ENCODE measurements around the gene ESR2.
"Not testable (repeated sequence)": the region's sequence is repeated elsewhere in the genome, so short reads cannot be mapped to it uniquely, and the experiment has no call there.

The ESR2 gene

GRCh38 chr14:64196056-64196455, 98.1 kb downstream of the ESR2 start:
- DNase-seq = no peak

- DNase-seq = no peak
Observed at GRCh38 chr14:64195199-64195598, 99.0 kb downstream of the ESR2 start.

DNA sequence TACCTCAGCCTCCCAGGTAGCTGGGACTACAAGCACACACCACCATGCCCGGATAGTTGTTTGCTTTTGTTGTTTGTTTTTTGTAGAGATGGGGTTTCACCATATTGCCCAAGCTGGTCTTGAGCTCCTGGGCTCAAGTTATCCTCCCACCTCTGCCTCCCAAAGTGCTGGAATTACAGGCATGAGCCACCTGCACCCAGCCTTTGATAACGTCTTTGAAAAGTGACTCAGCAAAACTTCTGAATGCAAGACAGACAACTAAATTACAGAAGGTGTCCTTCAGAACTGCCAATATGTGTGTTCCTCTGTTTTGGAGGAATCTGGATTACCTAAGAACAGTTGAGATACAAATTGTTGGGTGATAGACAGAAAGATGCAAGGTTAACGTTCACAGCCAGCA, 99.8 kb downstream of the ESR2 start:
- DNase-seq = no peak

DNA sequence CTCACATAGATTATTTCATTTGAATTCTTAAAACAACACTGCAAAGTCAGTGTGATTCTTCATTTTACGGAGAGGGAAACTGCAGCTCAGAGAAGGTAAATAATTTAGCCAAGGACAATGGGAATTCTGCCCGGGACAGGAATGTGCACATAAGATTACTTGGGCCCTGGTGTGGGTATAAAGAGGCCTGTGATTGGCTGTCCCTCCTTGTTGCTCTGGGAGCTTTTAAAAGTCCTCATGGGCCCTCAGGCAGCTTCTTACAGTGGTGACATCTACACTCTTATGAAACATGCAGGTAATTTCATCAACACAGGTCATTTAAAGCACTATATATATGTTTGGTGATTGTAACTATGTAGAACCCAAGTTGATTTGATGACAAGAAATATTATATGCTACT, 100.3 kb downstream of the ESR2 start:
- DNase-seq = no peak

- DNase-seq = no peak
Observed at GRCh38 chr14:64191756-64192155, 102.4 kb downstream of the ESR2 start.

GRCh38 chr14:64190974-64191502, 103.1 kb downstream of the ESR2 start:
- DNase-seq = no peak

GRCh38 chr14:64187331-64187730, 106.8 kb downstream of the ESR2 start:
- no peak for DNase-seq

GRCh38 chr14:64186231-64187129, 107.7 kb downstream of the ESR2 start:
- DNase-seq = no peak

GRCh38 chr14:64185184-64185583, 109.0 kb downstream of the ESR2 start:
- DNase-seq = no peak

DNA sequence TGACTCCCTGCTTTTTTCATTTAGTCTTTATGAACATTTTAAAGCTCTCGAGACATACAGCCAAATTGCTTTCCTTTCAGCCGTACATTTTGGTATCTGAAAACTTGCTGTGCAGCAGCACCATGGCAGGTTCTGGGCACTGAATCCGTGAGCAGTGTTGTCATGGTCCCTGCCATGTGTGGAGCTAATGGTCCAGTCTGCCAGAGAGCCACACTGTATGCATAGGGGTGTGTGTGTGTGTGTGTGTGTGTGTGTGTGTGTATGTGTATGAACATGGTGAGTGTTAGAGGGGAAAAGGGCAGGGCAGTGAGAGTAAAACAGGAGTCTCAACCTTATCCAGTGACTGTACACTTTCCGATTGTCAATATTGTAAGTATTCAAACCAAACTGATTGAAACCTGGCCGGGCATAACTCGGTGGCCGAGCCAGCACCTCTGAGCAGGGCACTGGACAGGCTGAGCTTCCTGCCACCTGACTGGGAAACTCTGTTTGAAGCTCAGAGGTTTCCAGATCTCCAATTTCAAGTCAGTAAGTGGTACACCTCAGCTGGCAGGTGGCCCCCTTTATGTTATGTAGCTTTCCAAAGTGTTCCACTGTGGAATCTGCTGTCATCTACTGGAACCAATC, 110.0 kb downstream of the ESR2 start:
- DNase-seq = no peak

DNA sequence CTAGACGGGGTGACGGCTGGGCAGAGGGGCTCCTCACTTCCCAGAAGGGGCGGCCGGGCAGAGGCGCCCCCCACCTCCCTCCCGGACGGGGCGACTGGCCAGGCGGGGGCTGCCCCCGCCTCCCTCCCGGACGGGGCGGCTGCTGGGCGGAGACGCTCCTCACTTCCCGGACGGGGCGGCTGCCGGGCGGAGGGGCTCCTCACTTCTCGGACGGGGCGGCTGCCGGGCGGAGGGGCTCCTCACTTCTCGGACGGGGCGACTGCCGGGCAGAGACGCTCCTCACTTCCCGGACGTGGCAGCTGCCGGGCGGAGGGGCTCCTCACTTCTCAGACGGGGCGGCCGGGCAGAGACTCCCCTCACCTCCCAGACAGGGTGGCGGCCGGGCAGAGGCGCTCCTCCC, 111.3 kb downstream of the ESR2 start:
- DNase-seq = not testable (repeated sequence)

DNA sequence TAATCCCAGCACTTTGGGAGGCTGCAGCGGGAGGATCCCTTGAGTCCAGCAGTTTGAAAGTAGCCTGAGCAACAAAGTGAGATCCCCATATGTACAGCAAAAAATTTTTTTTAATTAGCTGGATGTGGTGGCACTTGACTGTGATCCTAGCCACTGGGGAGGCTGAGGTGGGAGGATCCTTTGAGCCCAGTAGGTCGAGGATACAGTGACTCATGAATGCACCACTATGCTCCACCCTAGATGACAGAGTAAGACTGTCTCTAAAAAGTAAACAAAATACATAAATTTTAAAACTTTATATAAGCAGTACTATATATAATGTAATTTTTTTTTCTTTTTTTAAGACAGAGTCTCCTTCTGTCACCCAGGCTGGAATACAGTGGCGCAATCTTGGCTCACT, 115.4 kb downstream of the ESR2 start:
- DNase-seq = no peak

GRCh38 chr14:64176330-64176729, 117.8 kb downstream of the ESR2 start:
- DNase-seq = no peak

DNA sequence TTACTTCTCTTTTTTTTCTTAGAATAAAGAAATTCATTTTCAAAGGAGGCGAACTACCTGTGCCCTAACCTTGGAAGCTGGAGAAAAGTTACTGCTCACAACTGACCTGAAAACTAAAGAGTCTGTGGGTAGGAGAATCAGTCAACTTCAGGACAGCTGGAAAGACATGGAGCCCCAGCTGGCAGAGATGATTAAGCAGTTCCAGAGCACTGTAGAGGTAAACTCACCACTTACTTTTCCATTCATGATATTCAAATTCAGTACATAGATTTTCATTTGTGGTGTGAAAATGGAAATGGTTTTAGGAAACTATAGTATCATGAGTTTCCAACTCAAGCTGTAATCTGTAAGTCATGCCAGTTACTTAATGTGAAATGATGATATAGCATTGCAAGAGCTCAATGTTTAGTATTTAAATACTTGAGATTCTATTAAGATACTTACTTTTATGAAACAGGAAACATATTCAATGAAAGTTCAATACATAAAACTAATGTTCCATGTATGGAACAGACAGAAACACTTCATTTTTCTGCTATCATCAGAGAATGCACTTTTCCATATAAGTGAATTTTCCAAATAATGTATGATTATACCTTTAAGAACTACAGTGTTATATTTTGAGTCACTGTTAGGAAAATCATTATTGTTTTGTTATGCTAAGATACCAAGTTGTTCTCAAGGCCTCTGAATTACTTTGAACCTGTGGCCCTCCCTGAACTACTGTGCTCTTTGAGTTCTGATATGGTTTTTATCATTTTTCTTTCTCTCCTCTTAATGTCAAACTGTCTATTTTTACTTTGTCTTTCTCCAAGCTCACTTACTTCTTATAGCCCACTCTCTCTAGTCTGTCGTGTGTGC, 119.0 kb downstream of the ESR2 start:
- DNase-seq = no peak

GRCh38 chr14:64170181-64170580, 124.0 kb downstream of the ESR2 start:
- no peak for DNase-seq

GRCh38 chr14:64159588-64159987, 134.6 kb downstream of the ESR2 start:
- no peak for DNase-seq

DNA sequence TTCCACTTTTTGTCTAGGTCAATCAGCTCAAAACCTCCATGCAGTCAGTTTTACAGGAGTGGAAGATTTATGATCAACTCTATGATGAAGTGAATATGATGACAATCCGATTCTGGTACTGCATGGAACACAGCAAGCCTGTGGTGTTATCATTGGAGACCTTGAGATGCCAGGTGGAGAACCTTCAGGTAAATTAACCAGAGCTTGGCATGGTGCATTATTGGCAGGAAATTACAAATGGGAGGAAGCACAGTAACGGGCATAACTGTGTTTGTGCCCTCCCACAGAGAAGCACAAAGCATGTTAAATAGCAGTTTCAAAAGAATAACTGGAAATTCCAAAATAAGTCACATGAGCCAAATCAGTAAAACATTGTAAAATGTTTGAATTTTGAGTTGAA, 135.6 kb downstream of the ESR2 start:
- DNase-seq = no peak

DNA sequence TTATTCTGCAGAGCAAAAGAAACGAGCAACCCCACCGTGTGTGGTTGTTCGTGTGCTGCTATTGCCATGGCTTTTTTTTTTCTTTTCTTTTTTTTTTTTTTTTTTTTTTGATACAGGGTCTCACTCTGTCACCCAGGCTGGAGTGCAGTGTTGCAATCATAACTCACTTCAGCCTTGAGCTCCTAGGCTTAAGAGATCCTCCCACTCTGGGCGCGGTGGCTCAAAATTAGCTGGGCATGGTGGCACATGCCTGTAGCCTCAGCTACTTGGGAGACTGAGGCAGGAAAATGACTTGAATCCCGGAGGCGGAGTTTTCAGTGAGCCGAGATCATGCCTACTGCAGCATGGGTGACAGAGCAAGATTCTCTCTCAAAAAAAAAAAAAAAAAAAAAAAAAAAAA, 144.2 kb downstream of the ESR2 start:
- DNase-seq = no peak

GRCh38 chr14:64147126-64147790, 146.9 kb downstream of the ESR2 start:
- no peak for DNase-seq

DNA sequence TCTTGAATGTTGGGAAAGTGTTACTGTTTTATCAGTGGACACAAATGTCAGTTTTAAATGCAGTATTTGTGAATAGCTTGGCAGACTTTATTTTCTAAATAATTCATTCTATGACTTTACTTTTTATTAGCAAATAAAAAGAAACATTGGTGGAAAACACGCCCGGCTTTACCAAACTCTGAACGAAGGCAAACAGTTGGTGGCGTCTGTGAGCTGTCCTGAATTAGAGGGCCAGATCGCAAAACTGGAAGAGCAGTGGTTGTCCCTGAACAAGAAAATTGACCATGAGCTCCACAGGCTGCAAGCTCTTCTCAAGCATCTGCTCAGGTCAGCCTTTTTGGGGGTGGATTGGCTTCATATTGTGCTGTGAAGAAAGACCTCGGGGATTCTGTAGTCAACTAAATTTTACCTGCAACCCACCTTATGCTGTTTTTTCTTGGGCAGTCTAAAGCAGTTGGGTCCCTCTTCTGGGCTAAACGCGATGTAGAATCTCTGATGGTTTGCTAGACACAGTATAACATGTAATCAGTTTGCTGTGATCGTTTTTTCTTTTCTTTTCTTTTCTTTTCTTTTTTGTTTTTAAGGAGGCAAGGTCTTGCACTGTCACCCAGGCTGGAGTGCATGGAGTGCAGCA, 156.4 kb downstream of the ESR2 start:
- DNase-seq = no peak

DNA sequence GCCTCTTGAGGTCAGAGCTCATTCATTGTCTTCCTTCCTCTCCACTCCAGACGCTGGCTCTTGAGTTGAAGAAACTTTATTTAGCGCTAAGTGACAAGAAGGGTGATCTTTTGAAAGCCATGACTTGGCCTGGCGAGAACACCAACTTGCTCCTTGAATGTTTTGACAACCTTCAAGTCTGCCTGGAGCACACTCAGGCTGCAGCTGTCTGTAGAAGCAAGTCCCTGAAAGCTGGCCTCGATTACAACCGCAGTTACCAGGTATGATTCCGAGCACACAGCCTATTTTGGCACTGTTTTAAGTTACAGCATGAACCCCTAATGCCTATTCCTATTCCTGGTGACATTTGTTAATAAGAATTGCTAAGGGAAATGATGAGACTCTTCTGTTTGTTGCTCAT, 167.6 kb downstream of the ESR2 start:
- no peak for DNase-seq

- no peak for DNase-seq
Observed at GRCh38 chr14:64125270-64125669, 168.9 kb downstream of the ESR2 start.
